Aorta (tissue), 5 donors: ENCODE data around the gene CDK5R2. TPM values are rescaled to one million over a fixed set of nuclear protein-coding genes. Genes with fewer than 3 reads are reported as not detected.

ENCODE experiments used
- ATAC-seq: fragments of 200-7000 bp; cut with Tn5 transposase; one replicate; pipeline ENCODE4 v1.9.1; 2022; ENCODE audit warnings: moderate library complexity; ENCODE audit not compliant: low FRiP score
- DNase-seq, 2 donors: peaks; one replicate each; pipeline ENCODE4 v3.0.0-alpha.2; 2020
- H3K27ac ChIP-seq, 2 donors: one replicate each; pipeline ENCODE4 v1.5.1; 2013; ENCODE audit warnings: low read length in 2 of 2, mild to moderate bottlenecking in 2 of 2, moderate library complexity in 2 of 2, control low read depth in 1 of 2, inconsistent platforms in 1 of 2, low read depth in 1 of 2
- H3K27me3 ChIP-seq, 2 donors: one replicate each; pipeline ENCODE4 v1.6.1; 2013; ENCODE audit warnings: control low read depth in 1 of 2, low read length in 1 of 2, mild to moderate bottlenecking in 1 of 2, moderate library complexity in 1 of 2; ENCODE audit not compliant: insufficient read depth in 2 of 2, control insufficient read depth in 1 of 2
- H3K36me3 ChIP-seq, 2 donors: one replicate each; pipeline ENCODE4 v1.6.1; 2013; ENCODE audit warnings: control low read depth in 1 of 2, low read length in 1 of 2, mild to moderate bottlenecking in 1 of 2; ENCODE audit not compliant: insufficient read depth in 2 of 2, control insufficient read depth in 1 of 2
- H3K4me1 ChIP-seq, 2 donors: one replicate each; pipeline ENCODE4 v1.6.1; 2013; ENCODE audit warnings: low read length in 2 of 2, control low read depth in 1 of 2, mild to moderate bottlenecking in 1 of 2, moderate library complexity in 1 of 2; ENCODE audit not compliant: insufficient read depth in 2 of 2, control insufficient read depth in 1 of 2
- H3K4me3 ChIP-seq, 2 donors: one replicate each; pipeline ENCODE4 v1.5.1; 2013; ENCODE audit warnings: low read length in 2 of 2, control low read depth in 1 of 2, mild to moderate bottlenecking in 1 of 2
- H3K9me3 ChIP-seq: one replicate; pipeline ENCODE4 v1.6.1; 2013; ENCODE audit warnings: mild to moderate bottlenecking, low read length; ENCODE audit not compliant: control insufficient read depth
- WGBS, 2 donors: extraction: QIAGEN DNeasy Blood & Tissue Kit; methylation state at CpG; one replicate each; pipeline ENCODE4 v1.1.7; 2013; 5-methylcytosine and 5-hydroxymethylcytosine counted together
- intact Hi-C, 2 donors: fragments of 100-400 bp; cut with DNase I; formaldehyde crosslinking; loops; one replicate each; pipeline versions ENCODE4 v1.14.2 to v1.15.0; 2022
- polyA plus RNA-seq, 2 donors: library from polyadenylated mRNA; stranded (reverse); fragments of 200-250 nt; gene quantifications; one replicate each; pipeline ENCODE4 v1.2.3, GENCODE V29; 2013
- total RNA-seq, 2 donors: library from RNA; stranded (reverse); fragmentation: NEBNext Ultra II Directional; extraction: Animal tissue kit (Norgen Biotek cat#: 25700); gene quantifications; one replicate each; pipeline ENCODE4 v1.2.1, GENCODE V29; 2021
- donor health status: healthy with polysubstance abuse.
- donor health status: Bipolar disorder and iron deficiency.
- donor health status: DM: no; HTN: no; CAD: no.
- donor health status: DM: no; HTN: no; CAD: no.
- donor health status: DM: yes; HTN: yes; CAD: no.

CDK5R2 gene
- total and polyA plus RNA-seq, 4 donors, result not detected

DNA sequence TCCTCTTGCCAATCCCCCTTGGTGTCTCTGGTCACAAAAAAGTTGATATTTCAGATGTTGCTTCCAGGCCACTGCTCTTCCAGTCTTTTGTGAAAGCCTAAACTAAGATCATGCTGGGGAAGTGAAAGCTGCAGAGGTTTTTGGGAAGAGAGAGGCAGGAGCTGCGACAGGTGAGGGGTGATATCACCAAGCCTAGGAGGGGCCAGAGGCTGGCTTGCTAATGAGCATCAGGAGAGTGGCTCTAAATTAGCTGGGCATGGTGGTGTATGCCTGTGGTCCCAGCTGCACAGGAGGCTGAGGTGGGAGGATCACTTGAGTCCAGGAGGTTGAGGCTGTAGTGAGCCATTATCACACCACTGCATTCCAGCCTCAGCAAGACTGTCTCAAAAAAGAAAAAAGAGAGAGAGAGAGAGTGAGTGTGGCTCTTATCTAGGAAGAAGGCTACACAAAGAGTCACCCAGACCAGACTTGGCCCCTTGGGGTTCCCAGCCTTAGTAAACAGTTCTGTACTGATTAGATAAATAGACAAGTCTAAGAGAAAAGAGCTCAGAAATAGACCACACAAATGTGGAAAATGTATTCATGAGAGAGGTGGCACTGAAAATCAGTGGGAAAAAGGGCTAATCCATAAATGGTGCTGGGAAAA is 14.6 kb upstream of the CDK5R2 start:
- Histone ChIP-seq H3K36me3 (no peaks in the 10 kb centered on the region), H3K27ac (no peak overlapping the region), H3K27me3 (no peaks in the 10 kb centered on the region), H3K4me3 (no peak overlapping the region), H3K9me3 (no peaks in the 10 kb centered on the region), H3K4me1 (no peaks in the 10 kb centered on the region)
- 87 to 100% methylated on average over 1 of the region's 1 CpG for WGBS, 2 donors
- intact Hi-C loops, result no loop called here
- DNase-seq (no peak), ATAC-seq (no peak)

GRCh38 chr2:218946621-218947020 is 12.8 kb upstream of the CDK5R2 start:
- no peak for ATAC-seq
- 88 to 90% methylated on average over 1 of the region's 1 CpG for WGBS, 2 donors
- Histone ChIP-seq H3K4me1 (no peaks in the 10 kb centered on the region), H3K27ac (no peak overlapping the region), H3K36me3 (no peaks in the 10 kb centered on the region), H3K27me3 (no peaks in the 10 kb centered on the region), H3K9me3 (no peaks in the 10 kb centered on the region), H3K4me3 (no peak overlapping the region)
- intact Hi-C loops, result no loop called here
- DNase-seq, result no peak

GRCh38 chr2:218952160-218952559 is 7.3 kb upstream of the CDK5R2 start:
- no peak for DNase-seq
- 93 to 94% methylated on average over 7 of the region's 7 CpGs for WGBS, 2 donors

DNA sequence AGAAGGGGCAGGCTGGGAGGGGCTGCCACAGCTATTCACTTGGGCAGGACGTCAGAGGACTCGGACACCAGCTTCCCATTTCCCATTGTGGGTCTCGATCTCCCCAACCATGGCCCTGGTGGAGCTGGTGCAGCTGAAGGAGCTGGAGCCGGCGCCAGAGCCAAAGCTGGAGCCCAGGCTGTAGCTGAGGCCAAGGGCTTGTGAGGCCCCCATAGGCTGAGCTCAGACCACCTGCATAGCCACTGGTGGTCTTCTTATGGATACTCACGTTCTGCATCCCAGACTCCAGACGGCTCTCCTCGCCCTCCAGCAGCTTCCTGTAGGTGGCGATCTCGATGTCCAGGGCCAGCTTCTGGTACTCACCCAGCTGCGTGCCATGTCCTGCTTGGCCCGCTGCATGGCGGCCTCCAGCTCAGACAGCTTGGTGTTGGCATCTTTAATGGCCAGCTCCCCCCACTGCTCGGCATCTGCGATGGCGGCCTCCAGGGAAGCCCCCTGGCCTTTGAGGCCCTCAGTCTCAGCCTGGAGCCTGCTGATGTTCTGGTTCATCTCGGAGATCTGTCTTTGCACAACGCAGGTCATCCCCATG is 6.0 kb upstream of the CDK5R2 start:
- H3K4me3 ChIP-seq, result no peak overlapping the region
- no peaks in the 10 kb centered on the region for H3K4me1 ChIP-seq
- ATAC-seq (no peak), DNase-seq (no peak)
- H3K27ac ChIP-seq, result no peak overlapping the region
- H3K36me3 ChIP-seq, result no peaks in the 10 kb centered on the region
- 61 to 69% methylated on average over 18 of the region's 18 CpGs for WGBS, 2 donors
- H3K9me3 ChIP-seq, result no peaks in the 10 kb centered on the region
- no peaks in the 10 kb centered on the region for H3K27me3 ChIP-seq
- intact Hi-C loops, result no loop called here

More at GRCh38 chr2:218952160-218952559, 7.3 kb upstream of the CDK5R2 start:
- Histone ChIP-seq H3K27ac (no peak overlapping the region), H3K27me3 (no peaks in the 10 kb centered on the region), H3K36me3 (no peaks in the 10 kb centered on the region), H3K9me3 (no peaks in the 10 kb centered on the region), H3K4me3 (no peak overlapping the region), H3K4me1 (no peaks in the 10 kb centered on the region)
- intact Hi-C loops, result no loop called here
- ATAC-seq, result no peak

- 69 to 74% methylated on average over 8 of the region's 8 CpGs for WGBS, 2 donors
- H3K27ac ChIP-seq, result no peak overlapping the region
- intact Hi-C loops, result no loop called here
Measured at GRCh38 chr2:218954541-218955300, 4.7 kb upstream of the CDK5R2 start.

DNA sequence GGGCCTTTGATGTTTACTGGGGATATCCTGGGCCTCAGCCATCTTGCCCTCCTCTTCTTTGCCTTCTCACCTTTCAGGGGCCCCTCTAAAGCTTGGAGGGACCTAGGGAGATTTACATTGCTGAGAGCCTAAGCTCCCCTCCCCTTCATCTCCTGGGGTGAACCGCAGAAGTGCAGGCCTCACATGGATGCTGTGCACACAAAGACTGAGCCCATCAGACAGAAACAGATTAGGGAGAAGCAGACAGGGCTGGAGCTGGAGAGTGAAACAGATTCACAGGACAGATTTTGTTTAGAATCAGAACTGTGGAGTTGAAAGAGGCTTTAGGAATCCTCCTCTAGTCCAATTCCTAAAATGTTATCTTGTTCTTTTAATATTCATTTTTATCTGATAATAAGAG is 3.4 kb upstream of the CDK5R2 start:
- Histone ChIP-seq H3K27ac (no peak overlapping the region), H3K4me3 (no peak overlapping the region), H3K36me3 (no peaks in the 10 kb centered on the region), H3K27me3 (no peaks in the 10 kb centered on the region), H3K9me3 (no peaks in the 10 kb centered on the region), H3K4me1 (no peaks in the 10 kb centered on the region)
- intact Hi-C loops, result no loop called here
- WGBS, 2 donors, result 50 to 56% methylated on average over 1 of the region's 1 CpG
- DNase-seq (no peak), ATAC-seq (no peak)

More at GRCh38 chr2:218954541-218955300, 4.7 kb upstream of the CDK5R2 start:
- no peak overlapping the region for H3K4me3 ChIP-seq
- H3K9me3 ChIP-seq, result no peaks in the 10 kb centered on the region
- no peaks in the 10 kb centered on the region for H3K27me3 ChIP-seq
- ATAC-seq (no peak), DNase-seq (peak in 1 of 2 donors; percentile 48)
- no peaks in the 10 kb centered on the region for H3K36me3 ChIP-seq
- H3K4me1 ChIP-seq, result no peaks in the 10 kb centered on the region

DNA sequence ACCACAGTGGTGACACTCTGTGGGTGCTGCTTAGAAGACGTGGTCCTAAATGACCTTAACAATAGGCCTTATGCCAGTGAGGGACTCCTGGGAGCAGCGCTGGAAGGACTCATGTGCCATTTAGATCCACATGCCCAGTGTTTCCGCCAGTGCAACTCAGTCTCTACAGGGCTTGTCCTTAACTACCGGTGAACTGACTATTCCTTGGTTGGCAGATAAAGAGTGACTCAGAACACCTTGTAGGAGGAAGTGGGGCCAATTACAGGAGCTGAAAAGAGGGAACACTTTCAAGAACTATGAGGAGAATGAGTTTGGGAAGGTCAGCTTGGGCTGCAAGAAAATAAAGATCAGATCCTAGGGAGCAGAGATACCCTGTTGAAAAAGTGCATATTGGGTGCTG is 1.8 kb upstream of the CDK5R2 start:
- Histone ChIP-seq H3K4me1 (no peaks in the 10 kb centered on the region), H3K36me3 (no peaks in the 10 kb centered on the region), H3K4me3 (no peak overlapping the region), H3K9me3 (no peaks in the 10 kb centered on the region), H3K27ac (no peak overlapping the region), H3K27me3 (no peaks in the 10 kb centered on the region)
- WGBS, 2 donors, result 73% methylated on average over 4 of the region's 4 CpGs
- intact Hi-C loops, result no loop called here
- ATAC-seq, result no peak
- DNase-seq, result peak in 1 of 2 donors; percentile 59

GRCh38 chr2:218958276-218958675 is 1.2 kb upstream of the CDK5R2 start:
- H3K4me3 ChIP-seq, result no peak overlapping the region
- intact Hi-C loops, result no loop called here
- ATAC-seq (no peak), DNase-seq (no peak)
- H3K27me3 ChIP-seq, result no peaks in the 10 kb centered on the region
- H3K36me3 ChIP-seq, result no peaks in the 10 kb centered on the region
- H3K27ac ChIP-seq, result no peak overlapping the region
- H3K4me1 ChIP-seq, result no peaks in the 10 kb centered on the region
- no peaks in the 10 kb centered on the region for H3K9me3 ChIP-seq
- WGBS, 2 donors, result 94% methylated on average over 1 of the region's 1 CpG
